SK-N-SH (cell line): Measurements from ENCODE around the gene PON3. TPM values are rescaled to one million over a fixed set of nuclear protein-coding genes. Genes with fewer than 3 reads are reported as not detected.

ENCODE experiments used
- CTCF ChIA-PET: fragments of 300-600, 350-600 bp; formaldehyde crosslinking; extraction: SDS; loops from one replicate; lab custom pipeline; 2021; lab: Yijun Ruan, JAX
- POLR2A ChIA-PET: fragments of 350-600 bp; sonication (Branson Sonifier 250); formaldehyde crosslinking; extraction: SDS; loops from one replicate; lab custom pipeline; 2020; ENCODE audit warnings: antibody characterized with exemption, inconsistent platforms; lab: Yijun Ruan, JAX
- DNase-seq: peaks from one replicate; pipeline ENCODE4 v3.0.0; 2012
- H2AFZ ChIP-seq: fragments of 200-600 bp; sonication (generic); 2 replicates; pipeline ENCODE4 v1.8.1; 2016; ENCODE audit warnings: antibody characterized with exemption, mild to moderate bottlenecking, low read depth
- H3F3A ChIP-seq: fragments of 200-600 bp; sonication (generic); replicated peaks from 2 replicates; pipeline ENCODE3; 2016; ENCODE audit warnings: antibody characterized with exemption, mild to moderate bottlenecking; ENCODE audit not compliant: insufficient read depth
- H3K27ac ChIP-seq, 2 experiments: fragments of 200-500 bp in 1 of 2; fragments of 200-600 bp in 1 of 2; sonication (Bioruptor generic) in 1 of 2; sonication (generic), shearing (Covaris generic) in 1 of 2; 2 replicates each; pipeline versions ENCODE4 v1.5.1 to v1.6.1; 2014 to 2016; ENCODE audit warnings: low read depth in 2 of 2, inconsistent platforms in 1 of 2, low read length in 1 of 2, mild to moderate bottlenecking in 1 of 2, mixed read lengths in 1 of 2
- H3K27me3 ChIP-seq: fragments of 200-600 bp; sonication (generic), shearing (Covaris generic); 2 replicates; pipeline ENCODE4 v1.6.1; 2016; ENCODE audit warnings: mixed run types; ENCODE audit not compliant: insufficient read depth
- H3K36me3 ChIP-seq, 2 experiments: fragments of 200-500 bp in 1 of 2; fragments of 200-600 bp in 1 of 2; sonication (Bioruptor generic) in 1 of 2; sonication (generic) in 1 of 2; replicated peaks in 1 of 2; 2 replicates each; pipeline versions ENCODE3 to v1.5.1; 2014 to 2016; ENCODE audit warnings: low read length in 1 of 2, mild to moderate bottlenecking in 1 of 2; ENCODE audit not compliant: insufficient read depth in 2 of 2, control insufficient read depth in 1 of 2
- H3K4me1 ChIP-seq, 2 experiments: fragments of 200-500 bp in 1 of 2; fragments of 200-600 bp in 1 of 2; sonication (Bioruptor generic) in 1 of 2; sonication (generic), shearing (Covaris generic) in 1 of 2; 2 replicates each; pipeline versions ENCODE4 v1.5.1 to v1.6.1; 2014 to 2016; ENCODE audit warnings: low read depth in 1 of 2, low read length in 1 of 2, mixed run types in 1 of 2; ENCODE audit not compliant: insufficient read depth in 2 of 2, control insufficient read depth in 1 of 2
- H3K4me2 ChIP-seq: fragments of 200-600 bp; sonication (generic), shearing (Covaris generic); 2 replicates; pipeline ENCODE4 v1.6.1; 2017; ENCODE audit warnings: mixed run types
- H3K4me3 ChIP-seq, 2 experiments: fragments of 200-500 bp in 1 of 2; fragments of 200-600 bp in 1 of 2; sonication (Bioruptor generic) in 1 of 2; sonication (generic), shearing (Covaris generic) in 1 of 2; 2 replicates each; pipeline versions ENCODE4 v1.5.1 to v1.8.1; 2014 to 2016; ENCODE audit warnings: low read depth in 2 of 2, inconsistent platforms in 1 of 2, low read length in 1 of 2, mild to moderate bottlenecking in 1 of 2, mixed read lengths in 1 of 2, moderate library complexity in 1 of 2
- H3K79me2 ChIP-seq: fragments of 200-600 bp; sonication (generic); 2 replicates; pipeline ENCODE4 v1.8.1; 2017; ENCODE audit warnings: mild to moderate bottlenecking; ENCODE audit not compliant: insufficient read depth
- H3K9ac ChIP-seq: fragments of 200-600 bp; sonication (generic); 2 replicates; pipeline ENCODE4 v1.6.1; 2017; ENCODE audit warnings: mixed run types
- H3K9me2 ChIP-seq: fragments of 200-600 bp; sonication (generic); 2 replicates; pipeline ENCODE4 v1.6.1; 2017; ENCODE audit warnings: mixed run types
- H3K9me3 ChIP-seq: fragments of 200-600 bp; sonication (generic); 2 replicates; pipeline ENCODE4 v1.6.1; 2017; ENCODE audit warnings: mixed run types, mild to moderate bottlenecking, moderate library complexity
- H4K20me1 ChIP-seq: fragments of 200-600 bp; sonication (generic); 2 replicates; pipeline ENCODE4 v1.6.1; 2017; ENCODE audit warnings: mild to moderate bottlenecking, mixed run types; ENCODE audit not compliant: insufficient read depth
- FOSL2 ChIP-seq: IDR thresholded peaks from 2 replicates; pipeline ENCODE4 v1.4.0; 2012; ENCODE audit warnings: low read depth, mild to moderate bottlenecking, moderate library complexity, borderline replicate concordance
- FOXJ3 ChIP-seq: sonication (generic); formaldehyde crosslinking; IDR thresholded peaks from 2 replicates; pipeline ENCODE4 v1.5.1; 2020; ENCODE audit warnings: mild to moderate bottlenecking, missing genetic modification reagents
- IRF3 ChIP-seq: fragments of 150-350 bp; IDR thresholded peaks from 2 replicates; pipeline ENCODE4 v1.6.1; 2016; ENCODE audit warnings: mild to moderate bottlenecking, low read depth, low read length
- MEF2A ChIP-seq: IDR thresholded peaks from 2 replicates; pipeline ENCODE4 v1.4.0; 2012; ENCODE audit warnings: low read depth, borderline replicate concordance
- MXI1 ChIP-seq: IDR thresholded peaks from 2 replicates; pipeline ENCODE4 v1.6.1; 2012; ENCODE audit warnings: mild to moderate bottlenecking, low read depth, low read length, improper control_type of control experiment
- PBX3 ChIP-seq: IDR thresholded peaks from 2 replicates; pipeline ENCODE4; 2012
- RAD21 ChIP-seq: IDR thresholded peaks from 2 replicates; pipeline ENCODE4 v1.6.1; 2012; ENCODE audit warnings: mild to moderate bottlenecking, low read length
- REST ChIP-seq: IDR thresholded peaks from 2 replicates; pipeline ENCODE4 v1.6.1; 2012; ENCODE audit warnings: mild to moderate bottlenecking, low read depth, low read length, moderate library complexity
- RFX5 ChIP-seq: IDR thresholded peaks from 2 replicates; pipeline ENCODE4 v1.6.1; 2012; ENCODE audit warnings: mild to moderate bottlenecking, improper control_type of control experiment, low read length
- RXRA ChIP-seq: IDR thresholded peaks from 2 replicates; pipeline ENCODE4 v1.4.0; 2012; ENCODE audit warnings: low read depth, mild to moderate bottlenecking, borderline replicate concordance
- SIN3A ChIP-seq: IDR thresholded peaks from 2 replicates; pipeline ENCODE4 v1.6.1; 2012; ENCODE audit warnings: low read depth, mild to moderate bottlenecking, low read length, moderate library complexity, borderline replicate concordance
- SMC3 ChIP-seq: IDR thresholded peaks from 2 replicates; pipeline ENCODE4 v1.6.1; 2012; ENCODE audit warnings: low read depth, low read length, improper control_type of control experiment
- USF2 ChIP-seq: fragments of 150-350 bp; IDR thresholded peaks from 2 replicates; pipeline ENCODE4 v1.6.1; 2017; ENCODE audit warnings: antibody characterized with exemption, low read length, low read depth, borderline replicate concordance
- WGBS: methylation state at CpG from one replicate; pipeline ENCODE4 v1.1.6; 2017; ENCODE audit warnings: low lambda C conversion rate; 5-methylcytosine and 5-hydroxymethylcytosine counted together
- polyA plus RNA-seq, 3 experiments: library from polyadenylated mRNA; depleted of rRNA; stranded (reverse); fragments of >200 nt; gene quantifications; 2 replicates each; pipeline ENCODE4 v1.2.3, GENCODE V29; 2012

PON3 gene
- polyA plus RNA-seq, 1 of the 3 experiments (the other 2 are of a cell fraction), result not detected

- Histone ChIP-seq H3K79me2 (no peaks in the 10 kb centered on the region), H3K4me3 (no peak overlapping the region), H3K9me3 (no peaks in the 10 kb centered on the region), H3F3A (no peaks in the 10 kb centered on the region), H3K36me3 (no peaks in the 10 kb centered on the region), H3K4me1 (no peaks in the 10 kb centered on the region; a peak in 1 of 4 replicates), H2AFZ (no peak overlapping the region), H3K27ac (no peak overlapping the region), H3K27me3 (no peaks in the 10 kb centered on the region), H4K20me1 (no peaks in the 10 kb centered on the region), H3K4me2 (no peak overlapping the region), H3K9me2 (no peaks in the 10 kb centered on the region), H3K9ac (no peak overlapping the region)
- no peak for TF ChIP-seq FOXJ3 (CRISPR knock-in tag)
- TF ChIP-seq SMC3, result no peak
- no peak for TF ChIP-seq FOSL2
- no peak for TF ChIP-seq PBX3
- 76% methylated on average over 1 of the region's 1 CpG for WGBS
- no peak for DNase-seq
- ChIA-PET POLR2A (no interaction called here), CTCF (interaction anchor here (1.0 to 1.4 kb wide), 2 partner anchors 12 to 157 kb away, joined by 3 to 5 read pairs; no protein-coding TSS in a partner anchor)
These were observed 75.5 kb downstream of the PON3 start for GRCh38 chr7:95320651-95321050.

GRCh38 chr7:95319570-95319969 lies 76.6 kb downstream of the PON3 start:
- H3K4me3 ChIP-seq, result no peak overlapping the region
- ChIA-PET POLR2A (no interaction called here), CTCF (interaction anchor here (1.4 kb wide), 1 partner anchor 158 kb away, joined by 3 read pairs; no protein-coding TSS in a partner anchor)
- no peaks in the 10 kb centered on the region for H3K79me2 ChIP-seq
- DNase-seq, result no peak
- 78% methylated on average over 1 of the region's 1 CpG for WGBS
- no peak overlapping the region for H3K27ac ChIP-seq
- H3K9ac ChIP-seq, result no peak overlapping the region
- TF ChIP-seq MEF2A, result no peak
- H2AFZ ChIP-seq, result no peak overlapping the region
- H3F3A ChIP-seq, result no peaks in the 10 kb centered on the region
- H3K4me1 ChIP-seq, result no peaks in the 10 kb centered on the region; a peak in 1 of 4 replicates
- no peaks in the 10 kb centered on the region for H3K9me2 ChIP-seq
- no peaks in the 10 kb centered on the region for H3K9me3 ChIP-seq
- no peaks in the 10 kb centered on the region for H4K20me1 ChIP-seq
- no peaks in the 10 kb centered on the region for H3K27me3 ChIP-seq
- no peak overlapping the region for H3K4me2 ChIP-seq
- no peaks in the 10 kb centered on the region for H3K36me3 ChIP-seq

GRCh38 chr7:95318501-95319100 lies 77.6 kb downstream of the PON3 start:
- ChIA-PET CTCF (no interaction called here), POLR2A (no interaction called here)
- H3K9me2 ChIP-seq, result no peaks in the 10 kb centered on the region
- no peaks in the 10 kb centered on the region for H3K9me3 ChIP-seq
- H3K4me3 ChIP-seq, result no peak overlapping the region
- H3K27ac ChIP-seq, result no peak overlapping the region
- H3F3A ChIP-seq, result no peaks in the 10 kb centered on the region
- no peaks in the 10 kb centered on the region for H3K36me3 ChIP-seq
- H3K4me2 ChIP-seq, result no peak overlapping the region
- no peaks in the 10 kb centered on the region for H4K20me1 ChIP-seq
- H3K27me3 ChIP-seq, result no peaks in the 10 kb centered on the region
- 60% methylated on average over 8 of the region's 8 CpGs for WGBS
- no peak overlapping the region for H2AFZ ChIP-seq
- no peaks in the 10 kb centered on the region for H3K4me1 ChIP-seq
- H3K79me2 ChIP-seq, result no peaks in the 10 kb centered on the region
- no peak for DNase-seq
- no peak overlapping the region for H3K9ac ChIP-seq
- TF ChIP-seq USF2 (no peak), SIN3A (no peak), MEF2A (no peak), RFX5 (no peak), RXRA (no peak), MXI1 (no peak), IRF3 (no peak), RAD21 (no peak), REST (no peak)
